ENCODE data around the gene USP17L21.
"Not testable (repeated sequence)": the region's sequence is repeated elsewhere in the genome, so short reads cannot be mapped to it uniquely, and the experiment has no call there.

Gene USP17L21

GRCh38 chr4:9262572-9262971 lies at the start of gene USP17L21:
Gene USP17L21 (plus strand): TSS chr4:9262872. CDS start chr4:9262872, 0 bp downstream.
- DNase-seq (ENCODE audit: low spot score) = not testable (repeated sequence)

- not testable (repeated sequence) for DNase-seq (ENCODE audit: low spot score)
Observed at GRCh38 chr4:9214701-9215100, 48.0 kb upstream of the USP17L21 start.

GRCh38 chr4:9215105-9215504 lies 47.6 kb upstream of the USP17L21 start, which contains the start of gene USP17L11:
Gene USP17L11 (plus strand): TSS chr4:9215405. CDS start chr4:9215405, 0 bp downstream.
- DNase-seq (ENCODE audit: low spot score) = not testable (repeated sequence)

GRCh38 chr4:9219852-9220251 lies 42.8 kb upstream of the USP17L21 start, which contains the start of gene USP17L12:
Gene USP17L12 (plus strand): TSS chr4:9220152. CDS start chr4:9220152, 0 bp downstream.
- not testable (repeated sequence) for DNase-seq (ENCODE audit: low spot score)

- not testable (repeated sequence) for DNase-seq (ENCODE audit: low spot score)
Observed at GRCh38 chr4:9224596-9224995, 38.1 kb upstream of the USP17L21 start, which contains the start of gene USP17L13. Gene USP17L13 (plus strand): TSS chr4:9224896. CDS start chr4:9224896, 0 bp downstream.

- DNase-seq (ENCODE audit: low spot score) = not testable (repeated sequence)
Observed at GRCh38 chr4:9230249-9230648, 32.4 kb upstream of the USP17L21 start.

GRCh38 chr4:9234085-9234484 lies 28.6 kb upstream of the USP17L21 start, which contains the start of gene USP17L15:
Gene USP17L15 (plus strand): TSS chr4:9234385. CDS start chr4:9234385, 0 bp downstream.
- DNase-seq (ENCODE audit: low spot score) = not testable (repeated sequence)

- DNase-seq (ENCODE audit: low spot score) = not testable (repeated sequence)
Observed at GRCh38 chr4:9238461-9238860, 24.2 kb upstream of the USP17L21 start.

- DNase-seq (ENCODE audit: low spot score) = not testable (repeated sequence)
Observed at GRCh38 chr4:9243579-9243978, 19.1 kb upstream of the USP17L21 start, which contains the start of gene USP17L17. Gene USP17L17 (plus strand): TSS chr4:9243879. CDS start chr4:9243879, 0 bp downstream.

GRCh38 chr4:9247953-9248680 lies 14.6 kb upstream of the USP17L21 start, which contains the start of gene USP17L18:
Gene USP17L18 (plus strand): TSS chr4:9248630. CDS start chr4:9248630, 0 bp downstream.
- not testable (repeated sequence) for DNase-seq (ENCODE audit: low spot score)

GRCh38 chr4:9253078-9253477 lies 9.6 kb upstream of the USP17L21 start, which contains the start of gene USP17L19:
Gene USP17L19 (plus strand): TSS chr4:9253378. CDS start chr4:9253378, 0 bp downstream.
- DNase-seq (ENCODE audit: low spot score) = not testable (repeated sequence)

- DNase-seq (ENCODE audit: low spot score) = not testable (repeated sequence)
Observed at GRCh38 chr4:9257824-9258223, 4.8 kb upstream of the USP17L21 start, which contains the start of gene USP17L20. Gene USP17L20 (plus strand): TSS chr4:9258124. CDS start chr4:9258124, 0 bp downstream.

GRCh38 chr4:9267319-9267718 lies 4.6 kb downstream of the USP17L21 start, which contains the start of gene USP17L22:
Gene USP17L22 (plus strand): TSS chr4:9267619. CDS start chr4:9267619, 0 bp downstream.
- DNase-seq (ENCODE audit: low spot score) = not testable (repeated sequence)

GRCh38 chr4:9271719-9272118 lies 9.0 kb downstream of the USP17L21 start:
- not testable (repeated sequence) for DNase-seq (ENCODE audit: low spot score)
